ENCODE measurements around the gene KISS1R. TPM values are rescaled to one million over a fixed set of nuclear protein-coding genes. Genes with fewer than 3 reads are reported as not detected.
A peak's percentile ranks its signal among the peaks of the same experiment; 100 is the strongest.
"Not testable (repeated sequence)": the region's sequence is repeated elsewhere in the genome, so short reads cannot be mapped to it uniquely, and the experiment has no call there.

Gene KISS1R
- total RNA-seq, 1 donor from 2014 or later, result not detected

- no peak for DNase-seq
Observed at GRCh38 chr19:882871-883497, 34.1 kb upstream of the KISS1R start.

- DNase-seq, result no peak
Observed at GRCh38 chr19:883661-884211, 33.4 kb upstream of the KISS1R start.

GRCh38 chr19:884420-885211 is 32.5 kb upstream of the KISS1R start:
- no peak for DNase-seq

GRCh38 chr19:885536-886224 is 31.5 kb upstream of the KISS1R start:
- DNase-seq, result no peak

GRCh38 chr19:887072-887471 is 30.1 kb upstream of the KISS1R start:
- DNase-seq, result peak; percentile 51

GRCh38 chr19:887599-887998 is 29.5 kb upstream of the KISS1R start:
- DNase-seq, result no peak

- no peak for DNase-seq
Observed at GRCh38 chr19:888581-889385, 28.4 kb upstream of the KISS1R start.

- no peak for DNase-seq
Observed at GRCh38 chr19:889662-890295, 27.4 kb upstream of the KISS1R start.

- DNase-seq, result no peak
Observed at GRCh38 chr19:890831-891230, 26.3 kb upstream of the KISS1R start.

GRCh38 chr19:891421-892200 is 25.5 kb upstream of the KISS1R start:
- DNase-seq, result not testable (repeated sequence)

GRCh38 chr19:892243-892893 is 24.8 kb upstream of the KISS1R start:
- no peak for DNase-seq

- DNase-seq, result peak; percentile 78
Observed at GRCh38 chr19:892894-893689, 24.0 kb upstream of the KISS1R start, which contains the start of the genes MED16 and RNU6-9. TSS of gene MED16 (minus strand) at chr19:893187. CDS start at chr19:891131, 2,056 bp downstream. TSS of gene RNU6-9 (plus strand) at chr19:893484.

GRCh38 chr19:896434-896833 is 20.7 kb upstream of the KISS1R start:
- no peak for DNase-seq

GRCh38 chr19:896999-897398 is 20.1 kb upstream of the KISS1R start:
- DNase-seq, result no peak

- no peak for DNase-seq
Observed at GRCh38 chr19:897442-898039, 19.6 kb upstream of the KISS1R start.

- peak; percentile 61 for DNase-seq
Observed at GRCh38 chr19:898663-899062, 18.5 kb upstream of the KISS1R start.

GRCh38 chr19:899336-900042 is 17.6 kb upstream of the KISS1R start:
- no peak for DNase-seq

- no peak for DNase-seq
Observed at GRCh38 chr19:900043-900301, 17.2 kb upstream of the KISS1R start.
